Adrenal gland (tissue), 5 donors: ENCODE results near the gene ADAMTS13.

Experiments
- CTCF ChIP-seq, 6 experiments: fragments of 450-650 bp in 4 of 6; fragments of 200-600 bp in 2 of 6; sonication (generic) in 1 of 6; IDR thresholded peaks; 1 replicate in 5 of 6; 2 replicates in 1 of 6; pipeline versions ENCODE4 v1.5.1 to v1.8.0; 2016 to 2021; ENCODE audit warnings: antibody characterized with exemption in 6 of 6, mild to moderate bottlenecking in 2 of 6, moderate library complexity in 1 of 6
- POLR2A ChIP-seq, 2 donors: fragments of 450-650 bp; IDR thresholded peaks; one replicate each; pipeline ENCODE4 v1.6.1; 2017; ENCODE audit warnings: antibody characterized with exemption in 2 of 2, mild to moderate bottlenecking in 2 of 2, moderate library complexity in 1 of 2
- donor health status: DM: no; HTN: no; CAD: no.

- no peak for TF ChIP-seq CTCF (IDR thresholded peaks at IDR 0.05)
- no peak for TF ChIP-seq POLR2A (IDR thresholded peaks at IDR 0.05)
These were observed 17.2 kb downstream of the ADAMTS13 start for GRCh38 chr9:133439337-133439736.
